Left colon (tissue), 2 donors: ENCODE results near the gene GAGE2A. TPM values are rescaled to one million over a fixed set of nuclear protein-coding genes. Genes with fewer than 3 reads are reported as not detected.

Source experiments
- total RNA-seq, 2 donors: library from RNA; stranded (reverse); fragmentation: NEBNext Ultra II Directional; extraction: Animal tissue kit (Norgen Biotek cat#: 25700); gene quantifications; one replicate each; pipeline ENCODE4 v1.2.1, GENCODE V29; 2021
- donor health status: DM: no; HTN: no; CAD: no.
- donor health status: DM: yes; HTN: yes; CAD: no.

GAGE2A gene
- total RNA-seq, 2 donors from 2014 or later = not detected

Other genes with a start within 250 kb of the GAGE2A start
- gene GAGE12C, start 57.3 kb upstream of the GAGE2A start, total RNA-seq = not detected
- gene GAGE12D, start 47.8 kb upstream of the GAGE2A start, total RNA-seq = not detected
- not detected for gene GAGE12E, start 38.2 kb upstream of the GAGE2A start, total RNA-seq
- gene GAGE12F, start 28.7 kb upstream of the GAGE2A start, total RNA-seq = not detected
- gene GAGE12G, start 19.1 kb upstream of the GAGE2A start, total RNA-seq = not detected
- gene GAGE12H, start 9.5 kb upstream of the GAGE2A start, total RNA-seq = not detected
- not detected for gene GAGE1, start 9.5 kb downstream of the GAGE2A start, total RNA-seq
- gene PAGE1, start 106.5 kb downstream of the GAGE2A start, total RNA-seq = not detected
- not detected for gene PAGE4, start 239.8 kb downstream of the GAGE2A start, total RNA-seq